Measurements from ENCODE around the gene NKX2-3.
A peak's percentile ranks its signal among the peaks of the same experiment; 100 is the strongest.

NKX2-3 gene

DNA sequence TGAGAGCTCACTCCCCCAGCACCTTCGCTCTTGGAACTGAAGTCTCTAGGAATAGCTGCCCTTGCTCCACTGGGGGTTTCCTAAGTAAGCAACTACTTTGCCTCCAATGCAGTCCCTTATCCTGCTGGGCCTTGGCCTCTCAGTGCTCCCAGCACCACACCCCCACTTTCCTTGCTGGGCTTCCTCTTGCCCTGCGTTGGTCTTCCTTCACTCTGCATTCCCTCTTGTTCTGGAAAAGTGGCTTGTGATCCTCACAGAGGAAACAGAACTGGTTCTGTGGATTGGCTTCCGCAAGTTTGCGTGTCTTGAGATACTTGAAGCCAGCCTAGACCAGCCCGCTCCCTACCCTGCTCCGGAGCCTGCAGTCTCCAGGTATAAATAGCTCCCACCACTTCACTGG lies 6.4 kb downstream of the NKX2-3 start:
- DNase-seq, result no peak

DNA sequence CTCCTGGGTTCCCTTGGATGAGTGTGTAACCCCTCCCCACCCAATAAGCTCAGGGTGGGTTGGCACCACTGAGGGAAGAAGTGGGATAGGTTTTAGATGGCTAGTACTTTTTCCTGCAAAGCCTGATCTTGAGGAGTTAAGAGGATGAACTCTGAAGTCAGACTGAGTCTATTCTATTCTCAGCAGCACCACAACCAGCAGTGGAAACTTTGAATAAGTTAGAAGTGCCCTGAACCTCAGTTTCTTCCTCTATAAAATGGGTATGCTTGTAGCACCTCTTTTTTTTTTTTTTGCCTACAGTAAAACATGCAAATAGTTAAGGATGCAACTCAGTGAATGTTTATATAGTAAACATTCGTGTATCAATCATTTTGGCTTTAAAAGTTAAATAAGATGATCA lies 7.1 kb downstream of the NKX2-3 start:
- no peak for DNase-seq

DNA sequence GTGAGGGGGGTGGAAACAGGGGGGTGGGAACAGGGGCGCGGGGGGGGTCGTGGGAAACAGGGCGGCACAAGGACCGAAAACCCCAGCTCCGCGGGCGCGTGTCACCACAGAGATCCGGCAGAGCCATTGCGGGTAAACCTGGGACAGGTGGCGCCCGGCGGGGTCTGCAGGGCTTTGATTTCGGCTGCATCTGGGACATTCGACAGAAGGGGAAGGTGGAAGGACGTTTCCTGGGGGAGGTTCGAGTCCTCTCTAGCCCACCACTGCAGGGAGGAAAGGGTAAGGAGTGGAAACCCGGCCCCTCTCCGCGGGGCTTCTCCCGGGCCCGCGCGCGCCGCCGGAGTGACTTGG lies 7.5 kb downstream of the NKX2-3 start:
- DNase-seq, result no peak

DNA sequence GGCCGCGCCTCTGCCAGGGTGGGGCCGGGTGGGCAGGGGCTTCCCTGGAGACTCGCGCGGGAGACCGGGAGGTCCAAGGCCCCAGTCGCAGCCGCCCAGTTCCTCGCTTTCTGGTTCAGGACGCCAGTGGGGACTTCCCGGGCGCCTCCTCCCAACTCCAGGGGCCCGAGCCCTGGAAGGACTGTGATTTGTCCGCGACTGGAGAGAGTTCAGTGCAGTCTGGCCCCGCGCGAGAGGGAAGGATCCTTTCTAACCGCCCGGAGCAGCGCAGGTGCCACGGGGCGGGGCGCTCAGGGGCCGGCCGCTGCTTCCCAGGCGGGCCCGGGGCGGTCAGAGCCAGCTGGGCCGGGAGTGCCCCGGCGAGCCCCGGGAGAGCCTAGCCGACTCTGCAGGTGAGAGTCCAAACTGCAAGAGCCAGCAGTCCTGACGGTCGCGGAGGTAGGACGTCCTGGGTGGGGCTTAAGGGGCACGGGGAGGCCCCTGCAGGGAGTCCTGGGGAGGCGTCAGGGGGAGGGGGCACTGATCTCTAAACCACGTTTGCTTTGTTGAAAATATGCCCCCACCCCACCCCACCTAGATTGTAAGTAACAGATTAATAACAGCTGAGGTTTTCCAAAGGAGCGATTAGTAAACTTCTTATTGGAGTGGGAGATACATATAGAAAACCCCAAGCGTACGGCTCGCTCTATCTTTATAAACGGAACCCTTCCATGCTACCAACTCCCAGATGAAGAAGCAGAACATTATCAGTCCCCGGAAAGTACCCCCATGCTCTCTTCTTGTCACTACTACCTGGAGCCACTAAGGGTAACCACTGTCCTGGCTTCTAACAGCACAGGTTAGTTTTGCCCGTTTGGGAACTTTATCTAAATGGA lies 8.2 kb downstream of the NKX2-3 start:
- no peak for DNase-seq

DNA sequence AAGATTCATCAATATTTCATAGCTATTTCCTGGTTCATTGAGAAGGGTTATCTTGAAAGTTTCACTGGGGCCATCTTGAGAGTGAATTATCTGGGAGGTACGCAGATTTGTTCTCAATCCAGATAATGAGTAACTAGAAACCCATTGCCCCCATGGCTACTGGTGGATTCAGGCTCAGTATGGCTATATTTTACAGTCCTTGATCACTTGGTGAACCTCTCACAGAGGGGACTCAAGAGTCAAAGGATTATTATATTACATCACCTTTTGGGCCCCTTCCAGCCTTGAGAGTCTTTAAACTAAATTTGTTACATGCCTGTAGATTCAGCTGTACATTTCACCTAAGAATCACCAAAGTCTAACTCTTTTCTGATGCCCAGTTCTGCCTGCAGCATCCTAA lies 11.6 kb downstream of the NKX2-3 start:
- DNase-seq, result no peak

DNA sequence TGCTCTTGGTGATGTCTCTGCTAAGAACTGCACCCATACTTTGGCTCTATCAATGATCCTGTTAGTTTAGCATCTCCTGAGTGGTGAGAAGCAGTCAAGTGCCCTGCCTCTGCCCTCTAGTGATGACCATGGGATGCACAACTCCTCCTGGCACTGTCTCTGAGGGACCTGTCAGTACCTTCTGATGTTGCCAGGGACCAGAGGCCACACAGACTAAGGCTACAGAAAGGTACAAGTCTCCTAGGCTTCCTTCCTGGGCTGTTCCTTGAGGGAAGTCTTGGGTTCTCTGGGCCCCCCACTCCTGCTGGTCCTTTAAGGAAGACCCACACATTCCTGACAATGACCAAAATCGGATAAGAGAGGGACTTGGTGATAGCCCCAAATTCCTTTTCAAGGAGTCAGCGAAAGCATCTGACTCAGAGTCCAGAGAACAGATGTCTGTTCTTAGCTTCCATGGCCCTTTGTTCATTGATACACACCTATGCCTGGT lies 15.3 kb downstream of the NKX2-3 start:
- DNase-seq, result no peak

DNA sequence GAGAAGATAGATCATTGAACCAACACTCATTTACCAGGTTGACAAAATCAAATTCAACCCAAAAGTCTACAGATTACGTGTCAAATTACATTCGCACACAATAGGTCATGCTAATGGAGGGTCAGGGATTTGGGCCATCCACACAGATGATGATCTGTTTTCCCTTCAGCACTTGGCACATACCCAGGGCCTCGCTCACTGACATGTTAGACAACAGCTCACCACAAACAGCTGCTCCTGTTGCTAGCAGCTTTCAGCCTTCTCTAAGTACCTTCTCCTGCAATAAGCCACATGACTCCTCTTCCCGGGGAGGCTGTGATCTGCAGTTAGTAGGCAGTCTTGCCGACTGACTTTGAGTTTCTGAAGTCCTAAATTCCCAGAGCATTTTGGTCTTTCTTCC lies 18.4 kb downstream of the NKX2-3 start:
- no peak for DNase-seq

DNA sequence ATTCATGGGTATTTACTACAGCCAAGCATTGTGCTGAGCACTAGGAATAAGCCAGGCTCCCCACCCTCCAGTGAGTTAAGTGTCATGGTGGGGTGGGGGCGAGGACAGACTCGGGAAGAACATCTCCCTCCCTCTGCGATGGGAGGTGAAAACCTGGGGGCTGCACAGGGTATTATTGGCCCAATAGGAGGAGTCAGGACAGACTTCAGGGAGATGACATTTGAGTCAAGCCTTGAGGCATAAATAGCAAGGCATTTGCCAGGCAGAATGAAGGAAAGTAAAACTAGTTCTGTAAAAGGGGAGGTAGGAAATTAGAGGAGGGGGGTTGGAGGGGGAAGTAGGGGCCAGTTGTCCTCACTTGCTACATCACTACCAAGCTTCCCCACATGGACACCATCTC lies 18.9 kb downstream of the NKX2-3 start:
- DNase-seq, result no peak

DNA sequence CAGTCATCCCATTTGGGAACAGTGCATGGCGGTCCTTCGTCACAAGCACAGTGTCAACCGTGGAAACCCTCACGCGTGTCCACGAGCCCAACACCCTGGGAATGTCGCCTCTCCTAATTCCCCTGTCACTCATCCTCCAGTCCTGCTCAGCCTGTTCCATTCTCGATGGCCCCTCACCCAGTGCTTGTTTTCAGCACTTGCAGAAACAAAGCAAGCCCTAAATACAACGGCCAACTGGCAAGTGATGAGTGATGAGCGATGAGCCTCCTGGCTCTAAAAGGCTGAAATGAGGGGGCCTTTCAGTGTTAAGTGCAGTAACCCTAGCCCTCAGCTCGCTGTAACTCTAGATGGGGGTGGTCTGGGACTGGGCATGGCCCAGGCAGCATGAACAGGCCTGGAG lies 22.6 kb downstream of the NKX2-3 start:
- no peak for DNase-seq

DNA sequence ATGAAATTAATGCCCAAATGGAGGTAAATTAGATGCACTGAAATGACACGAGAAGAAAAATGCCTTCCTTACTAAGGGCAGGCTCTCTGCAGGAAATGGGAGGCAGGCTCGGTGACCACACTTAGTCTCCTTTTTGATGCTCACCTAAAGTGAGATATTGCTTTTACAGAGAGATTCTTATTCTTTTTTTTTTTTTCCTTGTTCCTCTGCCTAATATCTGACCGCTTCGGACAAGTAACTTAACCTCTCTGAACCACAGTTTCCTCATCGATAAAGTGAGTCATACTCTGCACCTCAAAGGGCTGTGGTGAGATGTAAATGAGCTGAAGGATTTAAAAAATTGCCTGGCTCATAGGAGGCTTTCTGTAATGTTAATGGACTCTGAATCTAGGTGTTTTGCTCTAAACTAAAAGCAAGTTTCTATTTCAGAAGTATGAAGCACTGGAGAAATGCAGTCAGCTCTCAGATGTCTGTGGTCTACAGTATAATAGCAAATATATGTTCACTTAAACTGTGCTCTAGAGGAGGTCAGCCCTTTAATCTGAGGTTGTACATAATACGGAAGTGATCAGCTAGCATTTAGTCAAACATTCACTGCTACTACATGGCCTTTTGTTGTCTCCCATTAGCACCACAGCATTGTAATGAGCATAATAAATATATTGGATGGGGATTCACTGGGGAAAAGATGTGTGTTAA lies 23.2 kb downstream of the NKX2-3 start:
- no peak for DNase-seq

DNA sequence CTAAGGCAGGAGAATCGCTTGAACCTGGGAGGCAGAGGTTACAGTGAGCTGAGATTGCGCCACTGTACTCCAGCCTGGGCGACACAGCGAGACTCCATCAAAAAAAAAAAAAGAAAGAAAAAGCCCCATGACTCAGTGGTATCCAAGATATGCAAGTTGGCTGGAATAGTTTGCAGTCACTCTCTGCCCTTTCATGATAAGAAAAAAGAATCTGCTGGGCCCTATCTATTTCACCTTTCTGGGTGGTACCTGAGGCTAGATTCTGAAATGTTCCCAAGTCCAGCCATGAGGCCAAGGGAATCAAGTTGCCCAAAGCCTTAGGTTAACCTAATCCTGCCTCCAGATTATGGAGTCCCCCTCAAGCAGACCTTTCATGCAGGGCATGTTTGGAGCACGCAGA lies 24.3 kb downstream of the NKX2-3 start:
- no peak for DNase-seq

DNA sequence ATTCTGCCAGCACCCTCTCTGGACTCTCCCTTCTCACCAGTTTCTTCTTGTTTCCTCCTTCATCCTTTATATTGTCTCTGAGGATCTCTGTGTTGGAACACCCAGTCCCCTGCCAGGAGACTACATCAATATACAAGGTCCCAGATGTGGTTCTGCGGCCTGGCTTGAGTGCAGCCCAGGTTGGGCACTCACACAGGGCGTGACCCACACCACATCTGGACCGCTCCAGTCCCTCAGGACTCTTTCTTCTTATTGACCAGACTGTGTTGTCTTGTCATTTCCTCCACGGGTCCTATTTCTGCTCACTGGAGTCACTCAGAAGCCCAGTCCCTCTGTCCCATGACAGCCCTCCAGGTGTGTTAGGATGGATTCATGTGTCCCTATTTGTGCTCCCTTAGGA lies 26.0 kb downstream of the NKX2-3 start:
- DNase-seq, result no peak

DNA sequence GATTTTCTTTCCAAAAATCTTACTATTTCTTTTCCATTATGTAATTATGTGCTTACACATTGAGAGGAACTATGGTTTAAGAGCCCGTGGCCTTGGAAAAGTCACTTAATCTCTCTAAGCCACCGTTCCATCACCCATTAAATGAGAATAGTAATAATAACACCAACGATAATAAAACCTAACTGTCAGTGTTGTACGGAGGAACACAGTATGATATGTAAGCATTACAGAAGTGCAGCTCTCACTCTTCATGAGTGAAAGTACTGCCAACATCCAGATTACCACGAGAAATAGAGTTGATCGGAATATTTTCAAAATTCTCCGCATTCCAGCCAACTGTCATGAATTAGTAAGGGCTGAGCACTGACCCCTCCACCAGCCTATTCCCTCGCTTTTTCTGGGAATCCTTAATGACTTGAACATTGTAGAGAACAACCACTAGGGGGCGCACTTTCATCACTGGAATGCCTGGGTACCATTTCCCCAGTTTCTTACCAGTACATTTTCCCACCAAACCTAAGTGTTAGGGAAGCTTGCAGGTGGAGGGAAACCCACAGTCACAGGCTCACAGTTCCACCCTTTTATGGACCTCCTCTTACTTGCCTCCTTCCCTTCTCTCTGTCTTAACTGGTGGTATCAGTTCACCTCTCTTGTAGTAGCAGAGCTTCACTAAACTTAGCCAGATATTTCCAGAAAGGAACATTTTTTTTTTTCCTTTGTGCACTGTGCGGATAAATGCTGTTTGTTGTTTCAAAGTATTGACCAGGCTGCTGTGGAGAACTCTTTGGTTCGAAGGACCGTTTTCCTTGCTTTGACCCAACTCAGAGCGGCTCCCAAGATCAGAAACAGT lies 27.8 kb downstream of the NKX2-3 start:
- peak; percentile 52 for DNase-seq

DNA sequence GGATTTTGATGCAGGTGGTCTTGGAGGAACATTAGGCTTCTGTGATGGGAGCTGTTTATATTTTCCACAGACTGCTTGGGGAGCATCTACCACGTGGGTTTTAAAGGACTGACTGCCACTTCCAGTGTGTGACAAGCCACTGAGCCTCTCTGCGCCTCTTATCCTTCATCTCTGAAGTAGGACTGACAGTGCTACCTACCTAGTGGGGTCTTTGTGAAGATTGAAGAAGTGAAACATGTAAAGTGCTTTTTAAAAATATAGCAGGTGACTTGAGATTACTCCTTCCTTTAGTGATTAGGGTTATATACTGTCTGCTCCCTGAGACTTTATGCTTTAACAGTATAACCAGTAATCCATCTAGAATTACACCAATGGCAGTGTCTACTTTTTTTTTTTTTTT lies 29.9 kb downstream of the NKX2-3 start:
- no peak for DNase-seq

DNA sequence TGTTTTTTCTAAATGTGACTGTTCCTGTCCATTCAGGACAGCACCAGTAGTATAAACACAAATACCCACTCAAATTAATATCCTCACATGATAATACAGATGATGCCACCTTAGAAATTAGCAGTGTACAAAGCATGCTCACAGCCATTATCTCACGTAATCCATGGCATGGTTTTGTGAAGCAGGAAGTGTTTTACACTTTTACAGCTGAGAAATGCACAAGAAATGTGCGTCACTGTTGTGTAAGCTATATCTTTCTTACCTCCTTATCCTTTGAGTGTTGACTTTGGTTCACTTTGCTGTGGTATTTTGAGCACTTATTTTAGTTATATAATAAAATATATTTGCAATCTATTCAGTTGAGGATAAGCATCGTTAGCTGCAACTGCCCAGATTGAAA lies 31.6 kb downstream of the NKX2-3 start:
- no peak for DNase-seq

DNA sequence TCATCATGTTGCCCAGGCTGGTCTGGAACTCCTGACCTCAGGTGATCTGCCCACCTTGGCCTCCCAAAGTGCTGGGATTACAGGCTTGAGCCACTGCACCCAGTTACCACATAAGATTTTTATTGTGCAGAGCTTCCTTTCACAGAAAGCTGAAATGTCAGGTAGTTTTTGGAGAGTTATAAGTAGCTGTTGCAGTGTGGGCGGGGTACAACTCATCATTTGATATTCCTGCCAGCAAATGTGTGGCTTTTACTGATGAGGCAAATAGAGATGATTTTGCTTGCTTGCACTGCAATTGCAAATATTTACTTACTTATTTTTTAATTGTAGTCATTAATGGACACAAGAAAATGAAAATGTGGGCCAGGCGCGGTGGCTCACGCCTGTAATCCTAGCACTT lies 32.4 kb downstream of the NKX2-3 start:
- DNase-seq, result no peak

DNA sequence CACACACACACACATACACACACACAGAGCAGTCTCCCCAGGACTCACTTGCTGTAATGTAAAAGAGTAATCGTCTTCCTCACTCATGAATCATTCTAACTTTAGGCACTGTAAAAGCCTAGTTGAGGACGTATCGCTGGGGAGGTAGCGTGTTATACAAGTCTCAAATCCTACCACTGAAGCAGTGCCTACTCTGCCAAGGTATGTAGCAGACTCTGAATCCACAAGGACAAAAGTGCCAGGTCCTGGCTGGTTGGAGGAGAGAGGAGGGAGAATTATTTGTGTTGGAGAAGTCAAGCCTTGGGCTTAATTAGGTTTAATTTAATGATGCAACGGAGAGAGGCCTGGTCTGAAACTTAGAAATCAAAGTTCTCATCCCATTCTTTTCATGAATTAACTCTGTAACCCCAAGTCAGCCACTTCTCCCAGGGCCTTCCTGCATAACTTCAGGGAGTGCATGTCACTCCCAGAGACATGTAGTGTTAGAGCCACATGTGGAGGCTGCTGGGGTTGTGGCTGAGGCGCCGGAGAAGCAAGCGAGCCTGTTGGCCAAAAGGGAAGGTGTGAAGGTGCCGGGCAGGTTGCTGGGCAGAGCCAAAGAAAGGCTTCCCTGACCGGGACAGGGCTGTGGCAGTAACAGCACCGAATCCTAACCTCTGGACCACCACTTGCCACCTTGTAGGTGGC lies 36.7 kb downstream of the NKX2-3 start:
- DNase-seq, result no peak

DNA sequence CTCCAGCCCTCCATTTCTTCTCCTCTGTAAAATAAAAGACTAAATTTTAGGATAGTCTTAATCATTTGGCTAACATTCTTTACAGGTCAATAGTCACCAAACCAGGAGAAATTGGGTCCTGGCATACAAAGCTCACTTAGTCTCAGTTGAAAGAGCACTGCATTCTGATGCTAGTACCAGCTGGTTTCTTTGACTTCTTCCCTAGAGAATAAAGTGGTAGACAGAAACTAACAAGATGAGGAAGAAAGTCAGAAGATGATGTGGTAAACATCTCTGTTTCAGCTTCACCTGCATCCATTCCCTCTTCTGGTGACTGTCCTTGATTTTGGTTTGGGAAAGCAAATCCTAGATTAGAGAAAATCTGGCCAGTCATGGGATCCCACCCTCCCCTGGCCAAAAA lies 37.2 kb downstream of the NKX2-3 start:
- no peak for DNase-seq

DNA sequence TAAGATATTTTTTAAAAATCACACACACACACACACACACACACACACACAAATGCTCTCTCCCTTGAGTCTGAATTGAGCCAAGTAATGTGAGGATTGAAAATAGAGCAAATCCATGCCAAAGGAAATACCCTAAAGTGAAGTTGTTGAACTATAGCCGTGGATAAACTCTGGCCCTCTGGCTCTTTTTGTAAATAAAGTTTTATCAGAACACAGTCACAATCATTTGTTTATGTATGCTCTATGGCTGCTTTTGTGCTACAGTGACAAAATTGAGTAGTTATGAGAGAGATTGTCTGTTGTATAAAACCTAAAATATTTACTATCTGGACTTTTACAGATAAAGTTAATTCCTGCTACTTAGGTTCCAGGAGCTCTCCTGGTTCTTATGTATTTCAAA lies 39.1 kb downstream of the NKX2-3 start:
- no peak for DNase-seq

DNA sequence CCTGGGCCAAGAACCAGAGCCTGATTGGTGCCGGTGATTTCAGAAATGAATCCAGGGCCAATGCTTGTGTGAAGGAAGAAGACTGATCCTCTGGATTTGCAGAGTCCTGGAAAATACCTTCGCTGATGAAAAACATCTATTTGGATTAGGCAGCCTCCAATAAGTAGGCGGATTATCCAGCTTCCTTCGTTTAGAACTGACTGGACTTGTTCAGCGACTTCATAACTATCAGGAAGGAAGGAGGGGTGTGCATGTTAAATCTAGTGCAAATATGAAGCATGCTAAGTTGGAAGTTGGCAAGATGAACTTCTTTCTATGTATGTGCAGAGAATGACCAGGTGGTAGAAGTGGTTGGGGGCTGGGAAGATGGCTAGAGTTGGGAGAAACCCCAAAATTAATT lies 41.0 kb downstream of the NKX2-3 start:
- DNase-seq, result no peak

DNA sequence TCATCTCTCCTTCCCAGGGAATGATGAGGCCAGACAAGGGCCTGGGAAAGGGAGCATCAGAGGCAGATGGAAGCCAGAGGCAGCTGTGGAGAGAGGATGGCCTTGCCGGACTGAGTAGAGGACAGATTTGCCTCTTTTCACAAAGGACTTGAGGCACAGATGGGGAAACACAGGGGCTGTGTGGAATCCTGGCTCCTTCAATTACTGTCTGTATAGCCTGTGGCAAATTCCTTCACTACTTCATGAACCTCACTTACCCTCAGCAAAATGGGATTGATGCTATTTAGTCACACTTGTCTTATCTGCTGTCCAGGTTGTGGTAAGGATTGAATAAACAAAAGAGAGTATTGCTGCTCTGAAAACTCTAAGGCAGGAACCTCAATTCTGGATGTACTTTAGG lies 47.2 kb downstream of the NKX2-3 start:
- no peak for DNase-seq

DNA sequence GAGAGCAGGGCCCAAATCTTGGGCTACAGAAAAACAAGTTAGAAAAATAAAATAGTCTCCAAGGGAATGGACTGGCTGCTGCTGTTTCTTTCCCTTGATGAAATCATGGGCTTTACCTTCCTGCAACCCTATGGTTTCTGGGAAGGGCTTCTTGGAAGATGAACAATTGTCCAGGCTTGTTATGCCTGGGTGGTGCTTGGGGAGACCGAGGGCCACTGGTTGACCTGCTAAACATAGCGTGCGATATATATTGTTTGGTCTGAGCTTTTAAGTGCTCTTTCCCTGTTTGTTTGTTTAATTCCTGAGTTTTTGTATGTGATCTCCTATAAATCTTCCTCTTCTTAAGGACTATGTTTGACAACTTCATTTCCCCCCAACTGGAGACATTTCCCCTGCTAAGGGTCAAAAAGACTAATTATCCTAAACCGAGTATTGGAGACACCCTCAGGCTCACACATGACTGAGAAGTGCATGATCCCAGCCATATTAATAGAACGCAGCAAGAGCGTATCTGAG lies 49.6 kb downstream of the NKX2-3 start:
- DNase-seq, result no peak

DNA sequence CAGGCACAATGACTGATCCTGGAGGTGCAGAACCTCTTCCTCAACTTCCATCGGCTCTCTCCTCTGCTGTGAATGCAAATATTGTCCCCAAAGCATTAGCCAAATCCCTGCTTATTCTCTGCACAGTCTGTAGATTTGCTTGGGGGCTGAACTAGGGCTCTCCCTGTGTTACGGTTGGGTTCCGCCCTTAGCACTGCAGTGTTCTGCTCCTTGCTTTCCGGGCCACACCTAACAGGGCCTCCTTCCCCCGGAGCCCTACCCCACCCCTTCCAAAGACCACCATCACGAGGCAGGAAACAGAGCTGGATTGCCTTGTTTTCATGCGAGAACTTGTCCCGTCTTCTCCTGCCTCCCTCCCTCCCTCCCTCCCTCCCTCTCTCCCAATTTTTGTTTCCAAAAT lies 50.9 kb downstream of the NKX2-3 start:
- DNase-seq, result no peak

Data from CD4-positive, alpha-beta T cell treated with Interleukin-6 for 4 hours (primary cell).